Lower leg skin (tissue), 4 donors: Measurements from ENCODE around the gene ERBB2. TPM values are rescaled to one million over a fixed set of nuclear protein-coding genes. Genes with fewer than 3 reads are reported as not detected.

Source experiments
- DNase-seq, 2 donors: peaks; one replicate each; pipeline ENCODE4 v3.0.0-alpha.2; 2019; ENCODE audit warnings: low spot score in 2 of 2
- H3K4me3 ChIP-seq: fragments of 200-600 bp; sonication (generic); 2 replicates; pipeline ENCODE4 v1.5.1; 2017; ENCODE audit warnings: mild to moderate bottlenecking, low read depth; ENCODE audit not compliant: poor library complexity, severe bottlenecking
- CTCF ChIP-seq, 3 donors: fragments of 450-650 bp; IDR thresholded peaks; one replicate each; pipeline ENCODE4 v1.5.1; 2016; ENCODE audit warnings: antibody characterized with exemption in 3 of 3, mild to moderate bottlenecking in 3 of 3, moderate library complexity in 2 of 3
- POLR2A ChIP-seq, 2 donors: fragments of 450-650 bp; IDR thresholded peaks; one replicate each; pipeline ENCODE4 v1.6.1; 2016 to 2017; ENCODE audit warnings: antibody characterized with exemption in 2 of 2, mild to moderate bottlenecking in 1 of 2, moderate library complexity in 1 of 2
- WGBS, 2 donors: methylation state at CpG; one replicate each; pipeline ENCODE4 v1.1.5; 2018; 5-methylcytosine and 5-hydroxymethylcytosine counted together
- intact Hi-C: fragments of 100-400 bp; cut with DNase I; formaldehyde crosslinking; loops from one replicate; pipeline ENCODE4 v1.15.0; 2023; ENCODE audit warnings: low total_unique reads
- total RNA-seq, 4 donors: library from RNA; depleted of rRNA; stranded (reverse); fragments of >200 nt; gene quantifications; one replicate each; pipeline ENCODE4 v1.1.0, GENCODE V29; 2016

ERBB2 gene
- total RNA-seq, 4 donors from 2014 or later, result 181 to 244 (median 191) TPM

- no peak overlapping the region for H3K4me3 ChIP-seq
- TF ChIP-seq CTCF (IDR thresholded peaks at IDR 0.05), result no peak
- no peak for TF ChIP-seq POLR2A (IDR thresholded peaks at IDR 0.05)
- intact Hi-C loops, result no loop called here
- 61 to 63% methylated on average over 15 of the region's 15 CpGs for WGBS, 2 donors
- no peak for DNase-seq
These were observed 16.4 kb downstream of the ERBB2 start for GRCh38 chr17:39716073-39716818.

DNA sequence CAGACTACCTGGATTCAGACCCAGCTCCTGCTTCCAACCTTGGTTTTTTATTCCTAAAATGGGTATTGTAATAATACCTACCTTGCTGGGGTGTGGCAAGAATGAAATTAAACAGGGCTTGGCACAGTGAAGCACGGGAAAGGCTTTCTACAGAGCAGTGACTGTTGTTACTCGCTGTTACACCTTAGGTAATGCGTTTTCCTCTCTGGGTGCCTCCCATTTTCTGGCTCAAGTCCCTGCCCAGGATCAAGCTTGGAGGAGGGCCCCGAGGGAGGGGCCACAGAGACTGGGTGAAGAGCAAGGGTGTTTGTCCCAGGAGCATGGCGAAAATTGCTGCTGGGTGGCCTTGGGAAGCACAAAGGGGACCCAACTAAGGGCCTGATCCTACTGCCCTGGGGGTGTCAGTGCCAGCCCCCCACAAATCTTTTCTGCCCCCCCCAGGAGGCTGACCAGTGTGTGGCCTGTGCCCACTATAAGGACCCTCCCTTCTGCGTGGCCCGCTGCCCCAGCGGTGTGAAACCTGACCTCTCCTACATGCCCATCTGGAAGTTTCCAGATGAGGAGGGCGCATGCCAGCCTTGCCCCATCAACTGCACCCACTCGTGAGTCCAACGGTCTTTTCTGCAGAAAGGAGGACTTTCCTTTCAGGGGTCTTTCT, 17.1 kb downstream of the ERBB2 start:
- 68 to 75% methylated on average over 11 of the region's 11 CpGs for WGBS, 2 donors
- no peak overlapping the region for H3K4me3 ChIP-seq
- DNase-seq, result peak in 1 of 2 donors; percentile 60

GRCh38 chr17:39717660-39718059, 17.8 kb downstream of the ERBB2 start:
- no peak overlapping the region for H3K4me3 ChIP-seq
- intact Hi-C loops, result no loop called here
- TF ChIP-seq CTCF (IDR thresholded peaks at IDR 0.05) (no peak), POLR2A (IDR thresholded peaks at IDR 0.05) (no peak)
- DNase-seq, result no peak
- WGBS, 2 donors, result 78 to 81% methylated on average over 6 of the region's 6 CpGs

More for the DNA sequence above, 17.1 kb downstream of the ERBB2 start:
- TF ChIP-seq POLR2A (IDR thresholded peaks at IDR 0.05) (no peak), CTCF (IDR thresholded peaks at IDR 0.05) (no peak)
- intact Hi-C loops, result no loop called here

GRCh38 chr17:39719563-39720355, 19.9 kb downstream of the ERBB2 start:
- no peak for DNase-seq
- intact Hi-C loops, result no loop called here
- no peak for TF ChIP-seq CTCF (IDR thresholded peaks at IDR 0.05)
- TF ChIP-seq POLR2A (IDR thresholded peaks at IDR 0.05), result no peak
- 76 to 77% methylated on average over 7 of the region's 7 CpGs for WGBS, 2 donors
- no peak overlapping the region for H3K4me3 ChIP-seq

- no peak for TF ChIP-seq CTCF (IDR thresholded peaks at IDR 0.05)
- no peak for TF ChIP-seq POLR2A (IDR thresholded peaks at IDR 0.05)
- intact Hi-C loops, result no loop called here
- WGBS, 2 donors, result 85 to 88% methylated on average over 6 of the region's 6 CpGs
- no peak overlapping the region for H3K4me3 ChIP-seq
- no peak for DNase-seq
These were observed 22.2 kb downstream of the ERBB2 start for GRCh38 chr17:39722104-39722503.
